OCI-LY3 (cell line): ENCODE measurements around the gene NOLC1.

Source experiments
- EZH2phosphoT487 ChIP-seq: fragments of 200-600 bp; shearing (Covaris generic); IDR thresholded peaks from 2 replicates; pipeline ENCODE4 v1.6.1; 2018; ENCODE audit warnings: antibody characterized with exemption, mixed run types, low read depth
- TF ChIP-seq, protein P1 (sequence below): fragments of 200-600, 300-600 bp; sonication (generic); IDR thresholded peaks from 2 replicates; pipeline ENCODE4 v1.5.1; 2014; ENCODE audit warnings: antibody characterized with exemption, low read length, low read depth

DNA sequence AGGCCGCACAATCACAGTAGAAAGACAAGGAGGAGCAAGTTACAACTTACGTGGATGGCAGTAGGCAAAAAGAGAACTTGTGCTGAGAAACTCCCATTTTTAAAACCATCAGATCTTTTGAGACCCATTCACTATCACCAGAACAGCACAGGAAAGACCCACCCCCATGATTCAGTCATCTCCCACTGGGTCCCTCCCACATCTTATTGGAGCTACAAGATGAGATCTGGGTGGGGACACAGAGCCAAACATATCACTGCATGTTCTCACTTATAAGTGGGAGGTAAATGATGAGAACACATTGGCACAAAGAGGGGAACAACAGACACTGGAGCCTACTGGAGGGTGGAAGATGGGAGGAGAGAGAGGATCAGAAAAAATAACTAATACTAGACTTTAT lies 32.4 kb downstream of the NOLC1 start:
- TF ChIP-seq, protein P1, sequence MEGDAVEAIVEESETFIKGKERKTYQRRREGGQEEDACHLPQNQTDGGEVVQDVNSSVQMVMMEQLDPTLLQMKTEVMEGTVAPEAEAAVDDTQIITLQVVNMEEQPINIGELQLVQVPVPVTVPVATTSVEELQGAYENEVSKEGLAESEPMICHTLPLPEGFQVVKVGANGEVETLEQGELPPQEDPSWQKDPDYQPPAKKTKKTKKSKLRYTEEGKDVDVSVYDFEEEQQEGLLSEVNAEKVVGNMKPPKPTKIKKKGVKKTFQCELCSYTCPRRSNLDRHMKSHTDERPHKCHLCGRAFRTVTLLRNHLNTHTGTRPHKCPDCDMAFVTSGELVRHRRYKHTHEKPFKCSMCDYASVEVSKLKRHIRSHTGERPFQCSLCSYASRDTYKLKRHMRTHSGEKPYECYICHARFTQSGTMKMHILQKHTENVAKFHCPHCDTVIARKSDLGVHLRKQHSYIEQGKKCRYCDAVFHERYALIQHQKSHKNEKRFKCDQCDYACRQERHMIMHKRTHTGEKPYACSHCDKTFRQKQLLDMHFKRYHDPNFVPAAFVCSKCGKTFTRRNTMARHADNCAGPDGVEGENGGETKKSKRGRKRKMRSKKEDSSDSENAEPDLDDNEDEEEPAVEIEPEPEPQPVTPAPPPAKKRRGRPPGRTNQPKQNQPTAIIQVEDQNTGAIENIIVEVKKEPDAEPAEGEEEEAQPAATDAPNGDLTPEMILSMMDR: no peak
- TF ChIP-seq EZH2phosphoT487: no peak
